Trophoblast cell (in vitro differentiated cells and primary cell): Measurements from ENCODE around the gene NME7.
"Not testable (repeated sequence)": the region's sequence is repeated elsewhere in the genome, so short reads cannot be mapped to it uniquely, and the experiment has no call there.

Experiments
- DNase-seq, 2 donors: peaks; one replicate each; pipeline ENCODE4 v3.0.0-alpha.2; 2016
- H2AFZ ChIP-seq: 2 replicates; pipeline ENCODE4 v1.6.1; 2013; ENCODE audit warnings: low read length, moderate library complexity, mild to moderate bottlenecking; ENCODE audit not compliant: insufficient read depth, poor library complexity
- H2AK5ac ChIP-seq: 2 replicates; pipeline ENCODE4 v1.6.1; 2013; ENCODE audit warnings: mild to moderate bottlenecking, low read length
- H2BK120ac ChIP-seq: 2 replicates; pipeline ENCODE4 v1.6.1; 2013; ENCODE audit warnings: low read length, mild to moderate bottlenecking, moderate library complexity; ENCODE audit not compliant: insufficient read depth, poor library complexity
- H2BK12ac ChIP-seq: 2 replicates; pipeline ENCODE4 v1.6.1; 2013; ENCODE audit warnings: mild to moderate bottlenecking, low read length, moderate library complexity
- H2BK5ac ChIP-seq: 2 replicates; pipeline ENCODE4 v1.6.1; 2013; ENCODE audit warnings: low read length, low read depth, moderate library complexity, mild to moderate bottlenecking; ENCODE audit not compliant: poor library complexity
- H3K14ac ChIP-seq: 2 replicates; pipeline ENCODE4 v1.6.1; 2013; ENCODE audit warnings: mild to moderate bottlenecking, low read length
- H3K18ac ChIP-seq: 2 replicates; pipeline ENCODE4 v1.6.1; 2013; ENCODE audit warnings: mild to moderate bottlenecking, low read length
- H3K23ac ChIP-seq: 2 replicates; pipeline ENCODE4 v1.6.1; 2013; ENCODE audit warnings: low read length
- H3K27ac ChIP-seq: 2 replicates; pipeline ENCODE4 v1.5.1; 2013; ENCODE audit warnings: low read depth, mild to moderate bottlenecking, inconsistent platforms, low read length, moderate library complexity
- H3K27me3 ChIP-seq: 2 replicates; pipeline ENCODE4 v1.6.1; 2013; ENCODE audit warnings: inconsistent platforms, mild to moderate bottlenecking, low read length, moderate library complexity; ENCODE audit not compliant: insufficient read depth
- H3K36me3 ChIP-seq, 2 experiments: 1 replicate in 1 of 2; 2 replicates in 1 of 2; pipeline ENCODE4 v1.6.1; 2013; ENCODE audit warnings: low read length in 2 of 2, mild to moderate bottlenecking in 2 of 2, moderate library complexity in 1 of 2; ENCODE audit not compliant: insufficient read depth in 2 of 2, control insufficient read depth in 1 of 2
- H3K4ac ChIP-seq: 2 replicates; pipeline ENCODE4 v1.6.1; 2013; ENCODE audit warnings: low read depth, mild to moderate bottlenecking, low read length, moderate library complexity
- H3K4me1 ChIP-seq, 2 experiments: 1 replicate in 1 of 2; 2 replicates in 1 of 2; pipeline ENCODE4 v1.6.1; 2013; ENCODE audit warnings: low read length in 2 of 2, mild to moderate bottlenecking in 2 of 2, moderate library complexity in 1 of 2; ENCODE audit not compliant: insufficient read depth in 2 of 2, control insufficient read depth in 1 of 2
- H3K4me2 ChIP-seq: 2 replicates; pipeline ENCODE4 v1.6.1; 2013; ENCODE audit warnings: inconsistent platforms, mild to moderate bottlenecking, low read length, moderate library complexity
- H3K4me3 ChIP-seq: 2 replicates; pipeline ENCODE4 v1.5.1; 2013; ENCODE audit warnings: mild to moderate bottlenecking, low read depth, low read length, inconsistent platforms
- H3K79me1 ChIP-seq: one replicate; pipeline ENCODE4 v1.6.1; 2013; ENCODE audit warnings: low read length
- H3K79me2 ChIP-seq: 2 replicates; pipeline ENCODE4 v1.6.1; 2013; ENCODE audit warnings: low read length, mild to moderate bottlenecking; ENCODE audit not compliant: control insufficient read depth, insufficient read depth, poor library complexity
- H3K9ac ChIP-seq: 2 replicates; pipeline ENCODE4 v1.6.1; 2013; ENCODE audit warnings: mild to moderate bottlenecking, low read length
- H3K9me3 ChIP-seq: 2 replicates; pipeline ENCODE4 v1.6.1; 2013; ENCODE audit warnings: low read depth, mild to moderate bottlenecking, control low read depth, inconsistent platforms, low read length; ENCODE audit not compliant: insufficient read depth
- H4K12ac ChIP-seq: 2 replicates; pipeline ENCODE4 v1.6.1; 2013; ENCODE audit warnings: low read depth, mild to moderate bottlenecking, low read length, moderate library complexity
- H4K8ac ChIP-seq: 2 replicates; pipeline ENCODE4 v1.6.1; 2013; ENCODE audit warnings: low read depth, mild to moderate bottlenecking, low read length, moderate library complexity
- H4K91ac ChIP-seq: one replicate; pipeline ENCODE4 v1.6.1; 2013; ENCODE audit warnings: low read depth, mild to moderate bottlenecking, low read length, moderate library complexity
- WGBS: extraction: QIAGEN DNeasy Blood & Tissue Kit; methylation state at CpG from one replicate; pipeline ENCODE4 v1.1.7; 2013; ENCODE audit warnings: missing lambda C conversion rate; ENCODE audit not compliant: insufficient read length, insufficient coverage; ENCODE audit errors: extremely low coverage; 5-methylcytosine and 5-hydroxymethylcytosine counted together

Gene NME7

GRCh38 chr1:169127305-169127704 is 240.3 kb downstream of the NME7 start:
- no CpG with 5 or more reads among the region's 3 CpGs for WGBS
- Histone ChIP-seq H4K12ac (no peak overlapping the region), H3K9ac (no peak overlapping the region), H3K18ac (no peak overlapping the region), H2BK120ac (no peak overlapping the region), H2AK5ac (no peak overlapping the region), H3K14ac (no peak overlapping the region), H3K27me3 (no peaks in the 10 kb centered on the region), H3K4me1 (peaks cover 0 to 2% of the 10 kb centered on the region in 2 experiments), H3K4me2 (no peak overlapping the region), H4K91ac (no peak overlapping the region), H2AFZ (no peak overlapping the region), H3K23ac (no peak overlapping the region), H2BK12ac (no peak overlapping the region), H3K79me2 (no peaks in the 10 kb centered on the region), H3K4ac (no peak overlapping the region), H4K8ac (no peak overlapping the region), H3K36me3 (peaks cover 13 to 39% of the 10 kb centered on the region in 2 experiments), H3K9me3 (no peaks in the 10 kb centered on the region), H3K4me3 (no peak overlapping the region), H3K79me1 (no peaks in the 10 kb centered on the region), H2BK5ac (no peak overlapping the region), H3K27ac (no peak overlapping the region)
- DNase-seq: no peak

GRCh38 chr1:169126335-169126734 is 241.3 kb downstream of the NME7 start:
- Histone ChIP-seq H3K27ac (no peak overlapping the region), H2BK120ac (no peak overlapping the region), H2BK5ac (no peak overlapping the region), H3K4ac (no peak overlapping the region), H3K79me2 (peaks cover 2% of the 10 kb centered on the region), H3K4me2 (no peak overlapping the region), H3K9ac (no peak overlapping the region), H3K4me1 (peaks cover 0 to 9% of the 10 kb centered on the region in 2 experiments), H4K8ac (no peak overlapping the region), H3K14ac (no peak overlapping the region), H4K12ac (no peak overlapping the region), H3K9me3 (no peaks in the 10 kb centered on the region), H3K79me1 (no peaks in the 10 kb centered on the region), H3K18ac (no peak overlapping the region), H2AFZ (no peak overlapping the region), H3K36me3 (peaks cover 18 to 46% of the 10 kb centered on the region in 2 experiments), H3K23ac (no peak overlapping the region), H2BK12ac (no peak overlapping the region), H2AK5ac (no peak overlapping the region), H3K4me3 (no peak overlapping the region), H4K91ac (no peak overlapping the region), H3K27me3 (no peaks in the 10 kb centered on the region)
- no CpG with 5 or more reads among the region's 3 CpGs for WGBS
- no peak for DNase-seq

- not testable (repeated sequence) for H2BK120ac ChIP-seq, H4K91ac ChIP-seq, H4K12ac ChIP-seq, H3K9me3 ChIP-seq, DNase-seq, H3K27me3 ChIP-seq, H3K4me2 ChIP-seq, H2BK5ac ChIP-seq, H3K4me1 ChIP-seq, H2BK12ac ChIP-seq, H3K27ac ChIP-seq, H2AFZ ChIP-seq, H3K9ac ChIP-seq, H3K14ac ChIP-seq, H4K8ac ChIP-seq, H3K23ac ChIP-seq, H3K4me3 ChIP-seq, H3K4ac ChIP-seq, H3K79me1 ChIP-seq, H3K18ac ChIP-seq, H3K79me2 ChIP-seq, H2AK5ac ChIP-seq
- WGBS: no CpG with 5 or more reads among the region's 6 CpGs
- peaks cover 16 to 45% of the 10 kb centered on the region in 2 experiments for H3K36me3 ChIP-seq
These were observed 242.0 kb downstream of the NME7 start for GRCh38 chr1:169125597-169125996.

GRCh38 chr1:169124459-169124858 is 243.1 kb downstream of the NME7 start:
- no CpG with 5 or more reads among the region's 2 CpGs for WGBS

More at GRCh38 chr1:169124459-169124858, 243.1 kb downstream of the NME7 start:
- Histone ChIP-seq H4K12ac (no peak overlapping the region), H2AK5ac (no peak overlapping the region), H3K27me3 (no peaks in the 10 kb centered on the region), H3K18ac (no peak overlapping the region), H3K27ac (no peak overlapping the region), H3K14ac (no peak overlapping the region), H3K9me3 (no peaks in the 10 kb centered on the region), H3K36me3 (peaks cover 13 to 48% of the 10 kb centered on the region in 2 experiments), H3K23ac (no peak overlapping the region), H3K79me2 (peaks cover 2% of the 10 kb centered on the region), H2AFZ (no peak overlapping the region), H4K8ac (no peak overlapping the region), H3K4me3 (no peak overlapping the region), H3K79me1 (no peaks in the 10 kb centered on the region), H2BK120ac (no peak overlapping the region), H3K4ac (no peak overlapping the region), H2BK12ac (no peak overlapping the region), H3K4me2 (no peak overlapping the region), H2BK5ac (no peak overlapping the region), H3K4me1 (peaks cover 0 to 10% of the 10 kb centered on the region in 2 experiments), H4K91ac (no peak overlapping the region), H3K9ac (no peak overlapping the region)
- peak; percentile 77 to 97 for DNase-seq
